GM21528 (cell line): ENCODE measurements around the gene PTTG1.

Experiments used
- ATAC-seq: cut with Tn5 transposase; IDR thresholded peaks from one replicate; pipeline ENCODE4 v1.9.1; 2021; ENCODE audit warnings: mild to moderate bottlenecking, moderate library complexity; ENCODE audit not compliant: unreplicated experiment, low FRiP score

PTTG1 gene

DNA sequence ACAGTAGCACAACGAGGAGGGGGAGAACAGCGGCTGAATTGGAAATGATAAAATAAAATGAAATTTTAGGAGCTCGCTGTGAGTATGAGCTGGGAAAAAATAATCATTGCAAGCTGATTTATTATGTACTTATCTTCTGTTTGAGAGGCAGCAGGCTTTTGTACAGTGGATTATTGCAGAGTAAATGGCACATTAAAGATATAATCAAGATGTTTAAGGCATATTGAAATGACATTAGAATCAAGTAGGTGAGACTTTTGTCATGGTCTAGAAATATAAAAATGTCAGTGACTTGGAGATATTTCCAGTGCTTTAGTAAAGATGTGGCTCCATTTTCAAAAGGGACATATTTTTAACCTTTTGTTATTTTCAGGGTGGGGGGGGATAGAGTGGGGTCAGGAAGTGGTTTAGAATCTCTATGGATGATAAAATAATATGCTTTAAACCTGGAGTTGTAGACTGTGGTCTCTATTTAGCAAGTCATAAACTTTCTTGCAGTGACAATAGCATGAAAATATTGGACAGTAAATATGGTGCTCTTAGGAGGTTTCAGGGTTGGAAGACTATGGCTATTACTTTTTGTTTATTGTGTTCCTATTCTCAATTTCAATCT lies 46.8 kb downstream of the PTTG1 start:
- ATAC-seq = no peak

DNA sequence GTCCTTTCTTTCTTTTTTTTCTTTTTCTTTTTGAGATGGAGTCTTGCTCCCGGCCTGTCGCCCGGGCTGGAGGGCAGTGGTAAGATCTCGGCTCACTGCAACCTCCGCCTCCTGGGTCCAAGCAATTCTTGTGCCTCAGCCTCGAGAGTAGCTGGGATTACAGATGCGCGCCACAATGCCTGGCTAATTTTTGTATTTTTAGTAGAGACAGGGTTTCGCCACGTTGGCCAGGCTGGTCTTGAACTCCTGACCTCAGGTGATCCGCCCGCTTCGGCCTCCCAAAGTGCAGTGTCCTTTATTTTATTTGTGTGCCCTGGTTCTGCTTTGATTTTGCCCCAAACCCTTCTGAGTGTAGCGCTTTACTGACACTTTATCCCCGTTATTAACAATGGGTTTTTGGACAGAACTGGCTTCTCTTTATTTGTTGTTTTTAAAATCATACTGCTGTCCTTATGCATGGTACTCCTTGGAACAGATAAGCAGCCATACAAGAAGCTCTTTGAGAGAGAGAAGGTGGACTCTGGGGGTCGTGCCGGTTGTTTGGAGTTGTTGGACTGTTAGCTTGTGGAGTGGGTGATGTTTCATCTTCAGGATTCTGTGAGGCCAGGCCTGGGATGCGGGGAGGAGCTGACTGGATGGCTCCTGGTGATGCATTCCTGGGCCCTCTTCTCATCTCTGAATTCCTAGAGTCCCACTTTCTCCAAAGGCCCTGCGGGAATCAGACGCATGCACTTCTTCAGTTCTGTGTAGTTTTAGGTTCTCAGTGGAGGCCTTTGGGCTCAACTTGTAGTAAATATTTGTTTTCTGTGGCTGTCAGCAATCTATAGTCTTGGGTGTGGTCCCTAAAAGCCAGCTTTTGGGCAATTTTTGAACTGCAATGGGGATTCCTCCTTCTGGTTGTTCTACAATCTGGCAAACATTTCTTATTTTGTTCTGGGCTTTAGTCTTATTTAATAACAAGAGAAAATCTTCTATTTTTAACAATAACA lies 47.8 kb downstream of the PTTG1 start:
- no peak for ATAC-seq

DNA sequence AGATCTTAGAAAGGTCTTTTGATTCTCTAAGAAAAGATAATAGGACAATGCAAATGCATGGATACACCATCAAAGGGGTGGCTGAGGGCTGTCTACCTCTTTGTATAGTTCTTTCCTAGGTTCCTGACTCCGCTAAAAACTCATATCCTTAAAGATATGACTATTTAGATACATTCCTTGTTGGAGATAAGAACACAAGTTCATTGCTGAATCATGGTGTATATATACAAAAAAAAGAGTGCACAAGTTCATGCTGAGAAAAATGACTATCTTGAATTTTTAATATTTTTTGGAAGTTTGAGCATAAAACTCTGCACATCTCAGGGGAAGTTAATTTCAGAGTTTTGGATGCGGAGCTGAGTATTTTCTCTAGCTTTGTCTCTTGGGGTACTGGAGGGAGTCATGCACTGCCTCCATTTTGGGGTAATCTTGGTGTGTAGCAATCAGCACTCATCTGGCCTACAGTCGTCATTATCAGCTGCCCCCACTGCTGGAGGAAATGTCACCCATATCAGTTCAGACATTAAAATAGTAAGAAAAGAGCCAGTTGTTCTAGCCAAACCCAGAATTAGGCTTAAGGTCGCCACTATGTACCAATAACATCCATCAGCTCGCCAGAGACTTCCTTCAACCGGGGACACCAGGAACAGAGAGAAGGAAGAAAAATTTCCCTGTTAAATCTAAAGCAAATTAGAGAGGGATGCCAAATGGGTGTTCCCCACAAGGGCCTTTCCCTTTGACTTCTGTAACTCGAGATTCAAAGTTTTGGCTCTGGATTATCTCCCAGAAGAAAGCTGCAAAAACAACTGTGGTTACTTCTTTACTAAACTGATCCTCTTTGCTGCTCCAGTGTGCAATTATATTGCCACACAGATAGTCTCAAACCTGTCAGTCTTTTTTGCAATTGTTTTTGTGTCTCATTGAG lies 49.0 kb downstream of the PTTG1 start:
- ATAC-seq = no peak

DNA sequence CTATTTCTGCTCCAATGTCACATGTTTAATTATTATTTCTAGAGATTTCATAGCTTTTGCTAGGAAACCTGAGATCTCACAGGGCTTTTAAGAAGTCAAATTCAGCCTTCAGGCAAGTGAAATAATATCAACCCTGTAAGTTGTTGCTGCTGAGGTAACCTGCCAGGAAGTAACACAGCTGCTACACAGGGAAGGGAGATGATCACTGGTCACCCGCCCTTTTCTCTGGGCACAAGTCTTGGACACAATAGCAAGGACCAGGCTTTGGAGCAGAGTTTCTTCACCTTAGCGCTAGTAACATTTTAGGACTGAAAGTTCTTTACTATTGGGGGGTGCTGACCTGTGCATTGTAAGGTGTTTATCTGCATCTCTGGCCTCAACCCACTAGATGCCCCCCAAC lies 50.1 kb downstream of the PTTG1 start:
- no peak for ATAC-seq

DNA sequence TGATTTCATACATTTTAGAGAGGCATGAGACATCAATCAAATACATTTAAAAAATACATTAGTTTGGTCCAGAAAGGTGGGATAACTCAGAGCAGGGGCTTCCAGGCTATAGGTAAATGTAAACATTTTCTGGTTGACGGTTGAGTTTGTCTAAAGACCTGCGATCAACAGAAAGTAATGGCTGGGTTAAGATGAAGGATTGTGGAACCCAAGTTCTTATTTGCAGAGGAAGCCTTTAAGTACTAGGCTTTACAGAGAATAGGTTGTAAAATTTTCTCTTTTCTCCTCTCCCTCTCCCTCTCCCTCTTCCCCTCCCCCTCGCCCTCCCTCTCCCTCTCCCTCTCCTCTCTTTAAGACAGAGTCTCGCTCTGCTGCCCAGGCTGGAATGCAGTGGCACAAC lies 50.8 kb downstream of the PTTG1 start:
- ATAC-seq = no peak

DNA sequence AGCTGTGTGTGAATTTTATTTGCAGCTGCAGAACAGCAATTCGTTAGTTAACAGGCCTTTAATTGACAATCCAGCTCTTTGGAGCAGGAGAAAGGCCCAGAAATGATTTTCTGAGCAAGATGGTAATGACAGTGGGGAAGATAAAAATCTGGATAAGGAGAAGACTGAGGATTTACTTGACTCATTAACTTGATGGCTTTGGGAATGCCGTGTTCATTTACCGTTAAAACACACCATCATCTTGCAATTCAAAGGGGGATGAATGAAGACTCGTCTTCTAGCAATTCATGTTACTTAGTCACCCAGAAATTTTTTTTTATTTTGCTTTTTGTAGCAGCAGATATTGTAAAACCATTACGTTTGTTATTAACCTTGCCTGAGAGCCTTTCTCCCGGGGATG lies 52.0 kb downstream of the PTTG1 start:
- no peak for ATAC-seq

DNA sequence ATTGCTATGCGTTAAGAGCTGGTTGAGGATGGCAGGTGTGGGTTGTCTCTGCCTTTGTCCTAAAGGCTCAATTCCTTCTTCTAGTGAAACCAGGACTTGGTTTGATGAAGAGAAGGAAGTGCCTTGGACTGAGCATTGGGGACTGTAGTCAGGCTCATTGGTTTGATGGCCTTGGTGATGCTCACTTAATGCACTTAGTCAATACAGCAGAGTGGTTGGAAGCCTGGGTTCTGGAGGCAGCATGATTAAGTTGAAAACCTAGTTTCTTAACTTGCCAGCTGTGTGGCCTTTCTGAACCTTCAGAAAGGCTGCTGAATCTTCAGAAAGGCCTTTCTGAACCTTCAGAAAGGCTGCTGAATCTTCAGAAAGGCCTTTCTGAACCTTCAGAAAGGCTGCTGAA lies 52.4 kb downstream of the PTTG1 start:
- ATAC-seq = no peak

DNA sequence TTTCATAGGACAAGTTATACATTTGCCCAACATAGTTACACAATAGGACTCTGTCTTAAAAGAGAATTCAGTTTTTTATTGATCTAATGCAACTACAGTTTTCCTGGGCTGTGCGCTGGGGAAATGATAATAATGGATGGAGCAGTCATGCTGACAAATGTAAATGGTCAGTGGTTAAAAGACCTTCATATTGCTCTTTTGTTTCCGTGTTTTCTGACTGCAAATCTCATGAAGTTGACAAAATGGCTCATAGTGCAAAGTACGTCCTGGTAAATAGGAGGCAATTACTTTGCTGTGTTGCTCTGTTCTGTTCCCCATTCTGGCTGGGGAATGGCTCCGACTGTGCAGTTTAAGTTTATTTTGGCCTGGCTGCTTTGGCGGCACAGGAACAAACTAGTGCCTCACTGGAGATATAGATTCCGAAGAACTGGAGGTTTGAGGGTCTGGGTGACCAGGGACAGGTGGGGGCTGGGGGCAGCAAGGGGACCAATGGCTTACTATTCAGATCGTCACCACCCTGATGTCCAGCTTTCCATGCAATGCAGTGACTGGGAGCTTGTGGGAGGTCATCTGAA lies 54.3 kb downstream of the PTTG1 start:
- ATAC-seq = no peak

DNA sequence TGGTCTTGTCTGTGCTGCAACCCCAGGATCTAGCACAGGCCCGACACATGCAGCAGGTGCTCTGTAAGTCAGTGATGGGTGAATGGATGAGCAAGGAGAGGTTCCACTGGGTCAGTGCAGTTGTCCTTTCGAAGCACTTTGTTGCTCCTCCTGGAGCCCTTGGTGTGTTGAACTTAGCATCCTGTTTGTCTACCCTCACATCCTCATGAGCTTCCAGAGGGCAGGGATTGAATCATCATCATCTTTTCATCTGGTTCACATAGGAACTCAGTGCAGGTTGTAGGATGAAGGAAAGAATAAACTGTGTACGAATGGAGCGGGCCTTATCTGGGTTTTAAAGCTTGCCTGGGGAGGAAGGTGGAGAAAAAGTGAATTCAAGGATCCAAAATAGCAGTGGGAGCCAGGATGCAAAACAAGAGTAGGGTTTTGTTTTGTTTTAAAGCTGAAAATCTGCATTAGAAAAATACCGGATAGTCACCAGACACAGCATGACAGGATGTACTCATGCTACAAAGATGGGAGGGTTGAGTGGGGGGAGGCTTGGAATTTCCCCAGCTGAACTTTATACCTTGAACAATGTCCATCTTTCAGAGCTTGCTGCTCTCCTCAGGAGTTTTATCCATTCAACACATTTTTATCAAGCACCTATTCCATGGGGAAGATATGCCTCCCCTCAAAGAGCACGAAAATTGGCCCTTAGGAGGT lies 55.8 kb downstream of the PTTG1 start:
- no peak for ATAC-seq

DNA sequence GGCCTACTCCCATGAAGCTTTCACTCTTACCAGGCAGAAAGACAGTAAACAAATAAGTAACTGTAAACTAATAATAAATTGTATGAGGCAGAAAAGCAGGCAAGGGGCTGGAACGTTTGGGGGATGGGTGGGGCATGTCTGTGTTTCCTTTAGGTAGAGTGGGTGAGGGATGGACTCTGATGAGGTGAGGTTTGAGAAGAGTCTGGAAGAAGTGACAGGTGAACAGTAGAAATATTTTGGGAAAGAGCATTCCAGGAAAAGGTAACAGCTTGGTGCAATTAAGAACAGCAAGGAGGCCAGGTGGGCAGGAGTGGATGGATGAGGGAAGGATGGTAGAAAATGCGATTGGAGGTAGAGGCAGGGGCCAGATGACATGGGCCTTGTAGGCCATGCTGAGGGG lies 56.5 kb downstream of the PTTG1 start:
- no peak for ATAC-seq
